ENCODE measurements around the gene DSCAM.

- no peak for TF ChIP-seq POLR2A (IDR thresholded peaks at IDR 0.05)
- TF ChIP-seq, protein P1, sequence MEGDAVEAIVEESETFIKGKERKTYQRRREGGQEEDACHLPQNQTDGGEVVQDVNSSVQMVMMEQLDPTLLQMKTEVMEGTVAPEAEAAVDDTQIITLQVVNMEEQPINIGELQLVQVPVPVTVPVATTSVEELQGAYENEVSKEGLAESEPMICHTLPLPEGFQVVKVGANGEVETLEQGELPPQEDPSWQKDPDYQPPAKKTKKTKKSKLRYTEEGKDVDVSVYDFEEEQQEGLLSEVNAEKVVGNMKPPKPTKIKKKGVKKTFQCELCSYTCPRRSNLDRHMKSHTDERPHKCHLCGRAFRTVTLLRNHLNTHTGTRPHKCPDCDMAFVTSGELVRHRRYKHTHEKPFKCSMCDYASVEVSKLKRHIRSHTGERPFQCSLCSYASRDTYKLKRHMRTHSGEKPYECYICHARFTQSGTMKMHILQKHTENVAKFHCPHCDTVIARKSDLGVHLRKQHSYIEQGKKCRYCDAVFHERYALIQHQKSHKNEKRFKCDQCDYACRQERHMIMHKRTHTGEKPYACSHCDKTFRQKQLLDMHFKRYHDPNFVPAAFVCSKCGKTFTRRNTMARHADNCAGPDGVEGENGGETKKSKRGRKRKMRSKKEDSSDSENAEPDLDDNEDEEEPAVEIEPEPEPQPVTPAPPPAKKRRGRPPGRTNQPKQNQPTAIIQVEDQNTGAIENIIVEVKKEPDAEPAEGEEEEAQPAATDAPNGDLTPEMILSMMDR (IDR thresholded peaks at IDR 0.05), result no peak
Observed at GRCh38 chr21:39971956-39972355, 875.0 kb downstream of the DSCAM start.
